Smooth muscle cell (in vitro differentiated cells): ENCODE measurements around the gene SPX. TPM values are rescaled to one million over a fixed set of nuclear protein-coding genes. Genes with fewer than 3 reads are reported as not detected.

ENCODE experiments used
- DNase-seq: peaks from one replicate; lab custom pipeline; 2025; ENCODE audit not compliant: unreplicated experiment; lab: John Stamatoyannopoulos, UW
- H2AFZ ChIP-seq: fragments of 200-600 bp; sonication (generic); 2 replicates; pipeline ENCODE4 v1.6.0; 2016; ENCODE audit warnings: antibody characterized with exemption, low read depth, mild to moderate bottlenecking
- H3F3A ChIP-seq: fragments of 200-600 bp; sonication (generic); 2 replicates; pipeline ENCODE4 v1.6.0; 2017; ENCODE audit warnings: antibody characterized with exemption, low read depth
- H3K27ac ChIP-seq: fragments of 200-600 bp; sonication (generic); 2 replicates; pipeline ENCODE4 v1.5.1; 2016; ENCODE audit warnings: low read depth, mild to moderate bottlenecking
- H3K27me3 ChIP-seq: fragments of 200-600 bp; sonication (generic); 2 replicates; pipeline ENCODE4 v1.6.1; 2016; ENCODE audit warnings: low read depth, mild to moderate bottlenecking
- H3K36me3 ChIP-seq: fragments of 200-600 bp; sonication (generic); 2 replicates; pipeline ENCODE4 v1.5.1; 2016; ENCODE audit warnings: low read depth
- H3K4me1 ChIP-seq: fragments of 200-600 bp; sonication (generic); 2 replicates; pipeline ENCODE4 v1.5.1; 2016; ENCODE audit warnings: low read depth
- H3K4me2 ChIP-seq: fragments of 200-600 bp; sonication (generic); 2 replicates; pipeline ENCODE4 v1.6.0; 2016; ENCODE audit warnings: mild to moderate bottlenecking
- H3K4me3 ChIP-seq: fragments of 200-600 bp; sonication (generic); 2 replicates; pipeline ENCODE4 v1.5.1; 2016; ENCODE audit warnings: mild to moderate bottlenecking
- H3K79me2 ChIP-seq: fragments of 200-600 bp; sonication (generic); 2 replicates; pipeline ENCODE4 v1.6.0; 2016; ENCODE audit warnings: low read depth, mild to moderate bottlenecking
- H3K9ac ChIP-seq: fragments of 200-600 bp; sonication (generic); 2 replicates; pipeline ENCODE4 v1.6.0; 2016; ENCODE audit warnings: low read depth
- H3K9me3 ChIP-seq: fragments of 200-600 bp; sonication (generic); replicated peaks from 2 replicates; pipeline ENCODE4 v1.5.1; 2016; ENCODE audit warnings: low read depth
- H4K20me1 ChIP-seq: fragments of 200-600 bp; sonication (generic); 2 replicates; pipeline ENCODE4 v1.6.0; 2016; ENCODE audit warnings: low read depth
- WGBS: methylation state at CpG from one replicate; pipeline ENCODE4 v1.1.7; 2016; ENCODE audit warnings: low lambda C conversion rate; 5-methylcytosine and 5-hydroxymethylcytosine counted together
- polyA plus RNA-seq: library from polyadenylated mRNA; unstranded; fragments of >200 nt; fragmentation: Nextera tagmentation; extraction: Ambion mirVana; gene quantifications from 2 replicates; pipeline ENCODE4 v1.2.1, GENCODE V29; 2016
- total RNA-seq: library from RNA; depleted of rRNA; stranded (reverse); fragments of >200 nt; gene quantifications from 2 replicates; pipeline ENCODE4 v1.2.3, GENCODE V29; 2014
- TF ChIP-seq, protein P1 (sequence below): fragments of 200-600 bp; sonication (generic); IDR thresholded peaks from 2 replicates; pipeline ENCODE4 v1.5.1; 2017; ENCODE audit warnings: borderline replicate concordance, mild to moderate bottlenecking, antibody characterized with exemption; ENCODE audit not compliant: insufficient read depth, poor library complexity, severe bottlenecking

The SPX gene
- total and polyA plus RNA-seq, 2 experiments from 2014 or later: 0.30 to 0.40 TPM

DNA sequence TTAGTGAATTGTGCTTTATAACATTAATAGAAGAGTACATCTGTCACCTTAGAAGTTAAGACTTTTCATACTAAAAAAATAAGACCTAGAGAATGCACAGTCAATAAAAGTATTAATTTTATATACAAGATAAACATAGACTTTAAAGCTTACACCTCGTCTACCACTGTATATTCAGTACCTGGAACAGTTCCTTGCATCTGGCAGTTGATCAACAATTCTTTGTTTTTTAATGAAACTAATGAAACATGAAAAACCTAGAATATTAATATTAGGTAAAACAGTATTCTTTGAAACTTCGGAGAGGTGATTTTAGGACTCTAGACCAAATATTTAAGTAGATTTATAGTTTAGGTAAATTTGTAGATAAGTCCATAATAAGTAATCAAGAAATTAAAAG, 20.2 kb upstream of the SPX start:
- no peak overlapping the region for H3K4me2 ChIP-seq
- peaks cover 81% of the 10 kb centered on the region for H3K79me2 ChIP-seq
- peaks cover 86% of the 10 kb centered on the region for H4K20me1 ChIP-seq
- H3K9ac ChIP-seq: no peak overlapping the region
- H3K4me1 ChIP-seq: peaks cover 14% of the 10 kb centered on the region
- H2AFZ ChIP-seq: no peak overlapping the region
- 83% methylated on average over 2 of the region's 2 CpGs for WGBS
- H3F3A ChIP-seq: peaks cover 1% of the 10 kb centered on the region
- H3K27me3 ChIP-seq: no peaks in the 10 kb centered on the region
- H3K27ac ChIP-seq: no peak overlapping the region
- H3K36me3 ChIP-seq: peaks cover 9% of the 10 kb centered on the region
- no peaks in the 10 kb centered on the region for H3K9me3 ChIP-seq
- TF ChIP-seq, protein P1, sequence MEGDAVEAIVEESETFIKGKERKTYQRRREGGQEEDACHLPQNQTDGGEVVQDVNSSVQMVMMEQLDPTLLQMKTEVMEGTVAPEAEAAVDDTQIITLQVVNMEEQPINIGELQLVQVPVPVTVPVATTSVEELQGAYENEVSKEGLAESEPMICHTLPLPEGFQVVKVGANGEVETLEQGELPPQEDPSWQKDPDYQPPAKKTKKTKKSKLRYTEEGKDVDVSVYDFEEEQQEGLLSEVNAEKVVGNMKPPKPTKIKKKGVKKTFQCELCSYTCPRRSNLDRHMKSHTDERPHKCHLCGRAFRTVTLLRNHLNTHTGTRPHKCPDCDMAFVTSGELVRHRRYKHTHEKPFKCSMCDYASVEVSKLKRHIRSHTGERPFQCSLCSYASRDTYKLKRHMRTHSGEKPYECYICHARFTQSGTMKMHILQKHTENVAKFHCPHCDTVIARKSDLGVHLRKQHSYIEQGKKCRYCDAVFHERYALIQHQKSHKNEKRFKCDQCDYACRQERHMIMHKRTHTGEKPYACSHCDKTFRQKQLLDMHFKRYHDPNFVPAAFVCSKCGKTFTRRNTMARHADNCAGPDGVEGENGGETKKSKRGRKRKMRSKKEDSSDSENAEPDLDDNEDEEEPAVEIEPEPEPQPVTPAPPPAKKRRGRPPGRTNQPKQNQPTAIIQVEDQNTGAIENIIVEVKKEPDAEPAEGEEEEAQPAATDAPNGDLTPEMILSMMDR: no peak
- no peak overlapping the region for H3K4me3 ChIP-seq
- DNase-seq: no peak

DNA sequence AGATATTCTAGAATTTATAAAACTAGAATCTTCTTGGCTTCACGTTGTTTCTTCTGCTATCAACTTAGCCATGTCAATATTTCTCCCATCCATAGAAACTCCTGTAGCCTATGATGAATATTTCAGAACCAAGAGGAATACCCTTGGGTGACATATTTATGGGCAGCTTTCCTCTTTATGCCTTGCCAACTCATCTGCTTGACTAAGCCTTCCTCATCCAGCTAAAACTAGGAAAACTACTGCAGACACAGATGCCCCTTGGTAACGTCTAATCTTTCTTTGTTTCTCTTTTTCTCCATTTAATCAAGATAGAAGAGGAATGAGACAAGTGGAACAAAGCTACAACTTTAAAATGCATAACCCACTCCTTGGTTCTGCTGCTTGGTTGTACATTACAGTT, 18.2 kb upstream of the SPX start:
- Histone ChIP-seq H2AFZ (no peak overlapping the region), H3K79me2 (peaks cover 69% of the 10 kb centered on the region), H3F3A (no peaks in the 10 kb centered on the region), H3K27me3 (no peaks in the 10 kb centered on the region), H3K27ac (no peak overlapping the region), H3K36me3 (peaks cover 9% of the 10 kb centered on the region), H3K9ac (no peak overlapping the region), H3K4me1 (peaks cover 10% of the 10 kb centered on the region), H4K20me1 (peaks cover 100% of the 10 kb centered on the region), H3K4me2 (no peak overlapping the region), H3K4me3 (no peak overlapping the region), H3K9me3 (no peaks in the 10 kb centered on the region)
- no peak for DNase-seq
- TF ChIP-seq, protein P1: no peak
- WGBS: 92% methylated on average over 2 of the region's 2 CpGs

DNA sequence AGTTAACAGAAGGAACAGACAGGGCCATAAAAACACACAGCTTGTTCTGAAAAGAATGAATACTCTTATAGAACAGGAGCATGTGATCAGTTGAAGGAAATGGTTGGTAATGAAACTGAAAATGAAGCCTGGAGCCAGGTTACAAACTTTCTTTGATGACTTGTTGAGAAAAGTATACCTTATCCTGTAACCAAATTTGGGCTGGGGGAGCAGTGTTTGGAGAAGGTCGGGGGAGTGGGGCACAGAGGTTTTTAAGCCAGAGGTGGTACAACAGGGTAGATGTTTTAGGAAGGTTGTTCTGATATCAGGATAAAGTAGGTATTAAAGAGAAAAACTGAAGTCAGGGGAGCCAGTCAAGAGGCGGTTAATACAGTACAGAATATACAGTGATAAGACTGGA, 16.3 kb upstream of the SPX start:
- Histone ChIP-seq H3K9me3 (no peaks in the 10 kb centered on the region), H3K4me2 (no peak overlapping the region), H3K79me2 (peaks cover 50% of the 10 kb centered on the region), H3F3A (no peaks in the 10 kb centered on the region), H2AFZ (no peak overlapping the region), H3K36me3 (peaks cover 20% of the 10 kb centered on the region), H3K4me3 (no peak overlapping the region), H4K20me1 (peaks cover 100% of the 10 kb centered on the region), H3K27ac (no peak overlapping the region), H3K4me1 (no peaks in the 10 kb centered on the region), H3K27me3 (no peaks in the 10 kb centered on the region), H3K9ac (no peak overlapping the region)
- no peak for DNase-seq
- WGBS: 49% methylated on average over 2 of the region's 2 CpGs
- TF ChIP-seq, protein P1: no peak

DNA sequence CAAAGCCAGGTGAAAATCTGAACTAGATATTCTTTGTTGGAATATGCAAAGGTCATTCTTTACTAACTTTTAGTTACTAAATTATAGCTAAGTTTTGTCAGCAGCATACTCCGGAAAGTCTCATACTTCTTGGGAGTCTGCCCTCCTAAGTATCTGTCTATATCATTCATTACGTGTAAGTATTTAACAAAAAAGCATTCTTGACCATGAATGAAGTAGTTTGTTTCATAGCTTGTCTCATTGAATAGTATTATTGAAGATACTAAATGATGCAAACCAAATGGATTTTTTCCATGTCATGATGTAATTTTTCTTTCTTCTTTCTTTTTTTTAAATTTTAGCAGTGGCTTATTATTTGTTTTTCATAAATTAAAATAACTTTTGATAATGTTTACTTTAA, 9.8 kb upstream of the SPX start:
- Histone ChIP-seq H3K36me3 (peaks cover 19% of the 10 kb centered on the region), H3K9ac (no peak overlapping the region), H3F3A (no peaks in the 10 kb centered on the region), H3K27ac (no peak overlapping the region), H2AFZ (no peak overlapping the region), H3K9me3 (no peaks in the 10 kb centered on the region), H4K20me1 (peaks cover 52% of the 10 kb centered on the region), H3K4me2 (no peak overlapping the region), H3K4me3 (no peak overlapping the region), H3K27me3 (no peaks in the 10 kb centered on the region), H3K4me1 (no peaks in the 10 kb centered on the region), H3K79me2 (no peaks in the 10 kb centered on the region)
- no peak for DNase-seq
- WGBS: 97% methylated on average over 2 of the region's 2 CpGs
- TF ChIP-seq, protein P1: no peak
